Stimulated activated CD8-positive, alpha-beta memory T cell treated with anti-CD3 and anti-CD28 coated beads, Interleukin-12 subunit alpha, Interleukin-12 subunit beta, amount 100 ng/mL, for 24 hours (primary cell): Measurements from ENCODE around the gene ARHGAP12.
"Not testable (repeated sequence)": the region's sequence is repeated elsewhere in the genome, so short reads cannot be mapped to it uniquely, and the experiment has no call there.

ENCODE experiments used
- DNase-seq: peaks from one replicate; pipeline ENCODE4 v3.0.0-alpha.2; 2020; ENCODE audit errors: extremely low read depth

Gene ARHGAP12

GRCh38 chr10:31928549-31929260, at the start of gene ARHGAP12:
Gene ARHGAP12, minus strand, starts transcription at chr10:31928831. Its CDS starts 19,976 bp downstream, at chr10:31908855.
- peak; percentile 55 for DNase-seq

GRCh38 chr10:31978156-31978483, 49.5 kb upstream of the ARHGAP12 start:
- no peak for DNase-seq

- no peak for DNase-seq
Measured at GRCh38 chr10:31977440-31978155, 49.0 kb upstream of the ARHGAP12 start.

GRCh38 chr10:31975157-31975765, 46.6 kb upstream of the ARHGAP12 start:
- no peak for DNase-seq

- no peak for DNase-seq
Measured at GRCh38 chr10:31974434-31975124, 45.9 kb upstream of the ARHGAP12 start.

- no peak for DNase-seq
Measured at GRCh38 chr10:31972519-31973041, 43.9 kb upstream of the ARHGAP12 start.

GRCh38 chr10:31969847-31970246, 41.2 kb upstream of the ARHGAP12 start:
- DNase-seq, result not testable (repeated sequence)

- no peak for DNase-seq
Measured at GRCh38 chr10:31963589-31963980, 35.0 kb upstream of the ARHGAP12 start.

GRCh38 chr10:31962826-31963588, 34.4 kb upstream of the ARHGAP12 start:
- DNase-seq, result no peak

- no peak for DNase-seq
Measured at GRCh38 chr10:31961277-31962074, 32.8 kb upstream of the ARHGAP12 start.

- DNase-seq, result no peak
Measured at GRCh38 chr10:31959461-31960173, 31.0 kb upstream of the ARHGAP12 start.

GRCh38 chr10:31958856-31959255, 30.2 kb upstream of the ARHGAP12 start:
- DNase-seq, result no peak

GRCh38 chr10:31956200-31956946, 27.7 kb upstream of the ARHGAP12 start:
- DNase-seq, result no peak

GRCh38 chr10:31954410-31955191, 26.0 kb upstream of the ARHGAP12 start:
- no peak for DNase-seq

- DNase-seq, result no peak
Measured at GRCh38 chr10:31953480-31953879, 24.8 kb upstream of the ARHGAP12 start.

GRCh38 chr10:31953080-31953479, 24.4 kb upstream of the ARHGAP12 start:
- no peak for DNase-seq

GRCh38 chr10:31952066-31952465, 23.4 kb upstream of the ARHGAP12 start:
- no peak for DNase-seq

- DNase-seq, result no peak
Measured at GRCh38 chr10:31949266-31949665, 20.6 kb upstream of the ARHGAP12 start.
